GM21381 (cell line): Measurements from ENCODE around the gene GFM2.
"Not testable (repeated sequence)": the region's sequence is repeated elsewhere in the genome, so short reads cannot be mapped to it uniquely, and the experiment has no call there.

ENCODE experiments used
- ATAC-seq: cut with Tn5 transposase; IDR thresholded peaks from one replicate; pipeline ENCODE4 v1.9.1; 2021; ENCODE audit warnings: mild to moderate bottlenecking, moderate library complexity; ENCODE audit not compliant: unreplicated experiment

Gene GFM2

GRCh38 chr5:74717596-74717995 is 49.3 kb downstream of the GFM2 start:
- no peak for ATAC-seq

- ATAC-seq, result no peak
Observed at GRCh38 chr5:74693191-74693590, 73.7 kb downstream of the GFM2 start.

- no peak for ATAC-seq
Observed at GRCh38 chr5:74686962-74687751, 79.8 kb downstream of the GFM2 start.

- ATAC-seq, result peak; percentile 44
Observed at GRCh38 chr5:74685979-74686631, 80.8 kb downstream of the GFM2 start.

- ATAC-seq, result peak; percentile 90
Observed at GRCh38 chr5:74684900-74685851, 81.7 kb downstream of the GFM2 start, which contains the start of gene HEXB. TSS of gene HEXB (plus strand) at chr5:74685233. CDS start at chr5:74685261, 28 bp downstream.

GRCh38 chr5:74679966-74680365 is 87.0 kb downstream of the GFM2 start:
- ATAC-seq, result no peak

- not testable (repeated sequence) for ATAC-seq
Observed at GRCh38 chr5:74679300-74679699, 87.6 kb downstream of the GFM2 start.

- ATAC-seq, result not testable (repeated sequence)
Observed at GRCh38 chr5:74678123-74678522, 88.8 kb downstream of the GFM2 start.

- not testable (repeated sequence) for ATAC-seq
Observed at GRCh38 chr5:74676466-74676865, 90.5 kb downstream of the GFM2 start.

GRCh38 chr5:74673011-74673790 is 93.7 kb downstream of the GFM2 start:
- ATAC-seq, result no peak

- ATAC-seq, result no peak
Observed at GRCh38 chr5:74672215-74672877, 94.6 kb downstream of the GFM2 start.
